Loucy (cell line): ENCODE measurements around the gene AKAP6.

ENCODE experiments used
- H2AFZ ChIP-seq: fragments of 200-600 bp; sonication (generic); 2 replicates; pipeline ENCODE4 v1.6.0; 2016; ENCODE audit warnings: antibody characterized with exemption, mild to moderate bottlenecking, low read length, moderate library complexity
- H3F3A ChIP-seq: fragments of 200-600 bp; 2 replicates; pipeline ENCODE4 v1.6.0; 2016; ENCODE audit warnings: antibody characterized with exemption, low read depth, mild to moderate bottlenecking
- H3K27me3 ChIP-seq: fragments of 200-600 bp; sonication (generic); 2 replicates; pipeline ENCODE4 v1.6.1; 2014; ENCODE audit warnings: low read length, mild to moderate bottlenecking; ENCODE audit not compliant: insufficient read depth, poor library complexity, severe bottlenecking
- H3K36me3 ChIP-seq: fragments of 200-600 bp; sonication (generic); 2 replicates; pipeline ENCODE4 v1.6.1; 2016; ENCODE audit warnings: low read length; ENCODE audit not compliant: insufficient read depth
- H3K4me1 ChIP-seq: fragments of 200-600 bp; sonication (generic); 2 replicates; pipeline ENCODE4 v1.5.1; 2014; ENCODE audit warnings: low read length, mild to moderate bottlenecking; ENCODE audit not compliant: insufficient read depth, poor library complexity, severe bottlenecking
- H3K4me2 ChIP-seq: fragments of 200-600 bp; sonication (generic); 2 replicates; pipeline ENCODE4 v1.6.0; 2014; ENCODE audit warnings: antibody characterized with exemption, low read length, low read depth, mild to moderate bottlenecking; ENCODE audit not compliant: poor library complexity, severe bottlenecking
- H3K4me3 ChIP-seq: fragments of 200-600 bp; sonication (generic); 2 replicates; pipeline ENCODE4 v1.5.1; 2014; ENCODE audit warnings: low read length, mild to moderate bottlenecking, mixed read lengths; ENCODE audit not compliant: poor library complexity, severe bottlenecking
- H3K79me2 ChIP-seq: fragments of 200-600 bp; sonication (generic); 2 replicates; pipeline ENCODE4 v1.6.1; 2014; ENCODE audit warnings: low read length; ENCODE audit not compliant: insufficient read depth
- H3K9ac ChIP-seq: fragments of 200-600 bp; sonication (generic); 2 replicates; pipeline ENCODE4 v1.6.0; 2014; ENCODE audit warnings: mild to moderate bottlenecking, low read depth, low read length, moderate library complexity; ENCODE audit not compliant: poor library complexity, severe bottlenecking
- H3K9me2 ChIP-seq: fragments of 200-600 bp; sonication (generic); replicated peaks from 2 replicates; pipeline ENCODE4 v1.6.1; 2016; ENCODE audit warnings: low read depth, low read length, mixed read lengths
- H3K9me3 ChIP-seq: fragments of 200-600 bp; sonication (generic); 2 replicates; pipeline ENCODE4 v1.6.1; 2014; ENCODE audit warnings: mild to moderate bottlenecking, antibody characterized with exemption, low read length, low read depth; ENCODE audit not compliant: insufficient read depth
- H4K20me1 ChIP-seq: fragments of 200-600 bp; sonication (generic); 2 replicates; pipeline ENCODE4 v1.6.0; 2014; ENCODE audit warnings: antibody characterized with exemption, low read length, mild to moderate bottlenecking; ENCODE audit not compliant: insufficient read depth, poor library complexity, severe bottlenecking
- EZH2phosphoT487 ChIP-seq: fragments of 200-600 bp; IDR thresholded peaks from 2 replicates; pipeline ENCODE4 v1.6.1; 2018; ENCODE audit warnings: antibody characterized with exemption, mild to moderate bottlenecking, moderate library complexity, borderline replicate concordance
- TF ChIP-seq, protein P1 (sequence below): fragments of 200-600 bp; sonication (generic); conservative IDR thresholded peaks from 2 replicates; pipeline ENCODE4 v1.5.1; 2014; ENCODE audit warnings: mild to moderate bottlenecking, antibody characterized with exemption, low read length

Gene AKAP6

DNA sequence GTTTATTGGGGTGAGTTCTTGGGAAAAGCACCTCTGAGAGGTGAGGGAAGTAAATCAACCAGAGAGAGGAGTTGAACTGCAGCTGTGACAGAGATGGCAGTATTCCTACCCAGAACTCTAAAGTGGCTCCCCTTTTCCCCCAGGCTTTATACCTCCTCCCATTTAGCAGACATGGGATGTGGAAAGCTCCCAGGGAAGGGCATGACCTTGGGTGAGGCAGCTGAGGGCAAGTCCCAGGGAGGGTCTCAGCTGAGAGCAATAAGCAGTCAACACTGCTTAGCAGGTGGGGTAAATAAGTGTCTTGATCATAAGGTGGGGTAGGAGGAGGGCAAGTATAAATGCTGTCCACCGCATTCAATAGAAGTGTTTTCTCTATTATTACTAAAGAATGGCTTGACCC lies 143.0 kb downstream of the AKAP6 start:
- no peaks in the 10 kb centered on the region for H3K9me2 ChIP-seq
- H3K4me3 ChIP-seq: no peak overlapping the region
- H4K20me1 ChIP-seq: no peaks in the 10 kb centered on the region
- H3K4me2 ChIP-seq: no peak overlapping the region
- H3K9me3 ChIP-seq: no peaks in the 10 kb centered on the region
- no peak overlapping the region for H3K9ac ChIP-seq
- no peaks in the 10 kb centered on the region for H3F3A ChIP-seq
- no peaks in the 10 kb centered on the region for H3K79me2 ChIP-seq
- TF ChIP-seq EZH2phosphoT487: no peak
- TF ChIP-seq, protein P1, sequence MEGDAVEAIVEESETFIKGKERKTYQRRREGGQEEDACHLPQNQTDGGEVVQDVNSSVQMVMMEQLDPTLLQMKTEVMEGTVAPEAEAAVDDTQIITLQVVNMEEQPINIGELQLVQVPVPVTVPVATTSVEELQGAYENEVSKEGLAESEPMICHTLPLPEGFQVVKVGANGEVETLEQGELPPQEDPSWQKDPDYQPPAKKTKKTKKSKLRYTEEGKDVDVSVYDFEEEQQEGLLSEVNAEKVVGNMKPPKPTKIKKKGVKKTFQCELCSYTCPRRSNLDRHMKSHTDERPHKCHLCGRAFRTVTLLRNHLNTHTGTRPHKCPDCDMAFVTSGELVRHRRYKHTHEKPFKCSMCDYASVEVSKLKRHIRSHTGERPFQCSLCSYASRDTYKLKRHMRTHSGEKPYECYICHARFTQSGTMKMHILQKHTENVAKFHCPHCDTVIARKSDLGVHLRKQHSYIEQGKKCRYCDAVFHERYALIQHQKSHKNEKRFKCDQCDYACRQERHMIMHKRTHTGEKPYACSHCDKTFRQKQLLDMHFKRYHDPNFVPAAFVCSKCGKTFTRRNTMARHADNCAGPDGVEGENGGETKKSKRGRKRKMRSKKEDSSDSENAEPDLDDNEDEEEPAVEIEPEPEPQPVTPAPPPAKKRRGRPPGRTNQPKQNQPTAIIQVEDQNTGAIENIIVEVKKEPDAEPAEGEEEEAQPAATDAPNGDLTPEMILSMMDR: no peak
- H2AFZ ChIP-seq: no peak overlapping the region
- no peaks in the 10 kb centered on the region for H3K27me3 ChIP-seq
- peaks cover 4% of the 10 kb centered on the region for H3K4me1 ChIP-seq
- no peaks in the 10 kb centered on the region for H3K36me3 ChIP-seq

DNA sequence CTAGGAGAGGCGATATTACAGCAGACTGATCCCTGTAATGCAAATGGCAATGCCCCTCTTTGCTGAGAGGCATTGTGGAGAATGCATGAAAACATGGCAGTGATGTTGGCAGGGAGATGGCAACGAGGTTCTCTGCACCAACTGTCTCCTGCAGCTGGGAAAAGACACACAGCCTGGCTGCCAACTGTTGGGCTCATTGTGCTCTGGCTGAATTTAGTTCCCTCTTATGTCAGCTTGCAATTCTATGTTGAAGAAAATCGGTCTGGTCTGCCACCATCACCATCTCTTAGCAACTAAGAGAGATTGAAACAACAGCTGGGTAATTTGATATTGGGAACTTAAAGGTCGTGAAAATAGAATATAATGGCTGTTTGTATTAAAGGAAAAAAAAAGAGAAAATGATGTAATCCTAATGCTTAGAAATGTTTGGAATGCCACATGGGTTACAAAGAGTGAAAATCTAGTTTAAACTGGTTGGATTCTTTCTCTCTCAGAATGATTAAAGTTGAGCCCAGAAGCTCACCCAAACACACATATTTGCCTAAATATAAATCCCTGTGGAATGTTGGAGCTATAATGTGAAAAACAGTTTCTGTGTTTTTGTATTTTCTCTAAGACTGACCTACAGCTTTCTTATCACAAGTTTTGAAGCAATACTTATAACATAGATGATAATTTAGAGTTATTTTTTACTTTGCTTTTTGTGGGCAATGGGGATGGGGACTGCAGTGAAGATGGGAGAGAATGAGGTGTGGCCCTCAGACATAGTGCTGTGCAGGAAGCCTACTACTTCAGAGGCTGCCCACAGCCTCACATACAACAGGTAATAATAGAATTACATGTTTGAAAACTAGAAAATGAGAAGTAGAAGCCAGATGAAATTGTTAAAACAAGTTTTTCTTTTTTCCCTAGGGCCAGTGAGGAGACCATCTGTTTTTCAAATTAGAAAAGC lies 143.7 kb downstream of the AKAP6 start:
- no peak overlapping the region for H2AFZ ChIP-seq
- H3K4me2 ChIP-seq: no peak overlapping the region
- TF ChIP-seq EZH2phosphoT487: no peak
- TF ChIP-seq, protein P1: no peak
- H3K27me3 ChIP-seq: no peaks in the 10 kb centered on the region
- H3K9ac ChIP-seq: no peak overlapping the region
- H3F3A ChIP-seq: no peaks in the 10 kb centered on the region
- H4K20me1 ChIP-seq: no peaks in the 10 kb centered on the region
- no peaks in the 10 kb centered on the region for H3K9me2 ChIP-seq
- H3K9me3 ChIP-seq: no peaks in the 10 kb centered on the region
- H3K4me3 ChIP-seq: no peak overlapping the region
- H3K79me2 ChIP-seq: no peaks in the 10 kb centered on the region
- H3K4me1 ChIP-seq: peaks cover 4% of the 10 kb centered on the region
- no peaks in the 10 kb centered on the region for H3K36me3 ChIP-seq

DNA sequence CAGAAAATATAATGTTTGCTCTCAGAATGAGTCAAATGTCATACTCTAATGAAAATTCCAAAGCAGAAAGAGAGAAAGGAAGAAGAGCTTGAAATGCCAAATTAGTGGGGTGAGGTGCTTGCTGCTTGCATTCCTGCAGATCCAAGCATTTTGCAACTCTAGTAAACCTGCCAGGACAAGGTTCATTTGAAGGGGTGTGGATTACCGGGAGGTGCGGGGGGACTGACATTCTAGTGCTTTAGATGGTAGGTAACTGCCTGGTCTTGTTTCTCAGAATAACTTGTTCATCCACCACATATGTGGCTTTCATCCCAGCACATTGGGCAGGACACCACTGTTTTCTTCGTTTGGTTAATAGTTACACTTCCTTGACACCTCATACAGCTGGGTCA lies 144.4 kb downstream of the AKAP6 start:
- H3K9me2 ChIP-seq: no peaks in the 10 kb centered on the region
- H3K4me3 ChIP-seq: no peak overlapping the region
- H3K9ac ChIP-seq: no peak overlapping the region
- no peaks in the 10 kb centered on the region for H3K79me2 ChIP-seq
- peaks cover 4% of the 10 kb centered on the region for H3K4me1 ChIP-seq
- no peak overlapping the region for H2AFZ ChIP-seq
- H4K20me1 ChIP-seq: no peaks in the 10 kb centered on the region
- H3F3A ChIP-seq: no peaks in the 10 kb centered on the region
- H3K27me3 ChIP-seq: no peaks in the 10 kb centered on the region
- no peak overlapping the region for H3K4me2 ChIP-seq
- TF ChIP-seq, protein P1: no peak
- TF ChIP-seq EZH2phosphoT487: no peak
- H3K36me3 ChIP-seq: no peaks in the 10 kb centered on the region
- no peaks in the 10 kb centered on the region for H3K9me3 ChIP-seq
